Left lung (tissue), 10 donors: ENCODE data around the gene DUS3L. TPM values are rescaled to one million over a fixed set of nuclear protein-coding genes. Genes with fewer than 3 reads are reported as not detected.

Experiments
- ATAC-seq: fragments of 200-7000 bp; cut with Tn5 transposase; one replicate; pipeline ENCODE4 v1.9.1; 2020; ENCODE audit warnings: moderate library complexity
- DNase-seq, 4 donors: peaks; one replicate each; pipeline ENCODE4 v3.0.0-alpha.2; 2013 to 2020
- H3K27ac ChIP-seq, 2 donors: fragments of 200-600 bp; sonication (generic) in 1 of 2; one replicate each; pipeline versions ENCODE4 v1.5.0 to v1.8.0; 2020 to 2021
- H3K27me3 ChIP-seq, 2 donors: fragments of 200-600 bp; sonication (generic) in 1 of 2; one replicate each; pipeline versions ENCODE4 v1.5.0 to v1.8.0; 2020 to 2021
- H3K36me3 ChIP-seq, 2 donors: fragments of 200-600 bp; sonication (generic) in 1 of 2; one replicate each; pipeline versions ENCODE4 v1.5.0 to v1.8.0; 2020 to 2021
- H3K4me1 ChIP-seq, 2 donors: fragments of 200-600 bp; one replicate each; pipeline ENCODE4 v1.8.0; 2021
- H3K4me3 ChIP-seq, 2 donors: fragments of 200-600 bp; sonication (generic) in 1 of 2; one replicate each; pipeline versions ENCODE4 v1.5.0 to v1.8.0; 2020 to 2021; ENCODE audit warnings: mild to moderate bottlenecking in 1 of 2
- H3K9me3 ChIP-seq, 2 donors: fragments of 200-600 bp; sonication (generic) in 1 of 2; one replicate each; pipeline versions ENCODE4 v1.5.0 to v1.8.0; 2020 to 2021
- intact Hi-C, 2 donors: fragments of 100-400 bp; cut with DNase I; formaldehyde crosslinking; loops; one replicate each; pipeline versions ENCODE4 v1.11.2 to v1.14.2; 2022
- polyA plus RNA-seq, 6 donors: library from polyadenylated mRNA; unstranded; fragments of 120-200 nt; gene quantifications; one replicate each; pipeline ENCODE4 v1.2.1, GENCODE V29; 2013; ENCODE audit not compliant: insufficient read length in 6 of 6
- total RNA-seq, 2 donors: library from RNA; stranded (reverse); fragmentation: NEBNext Ultra II Directional; extraction: Animal tissue kit (Norgen Biotek cat#: 25700); gene quantifications; one replicate each; pipeline ENCODE4 v1.2.1, GENCODE V29; 2021
- TF ChIP-seq, protein P1 (sequence below), 2 donors: fragments of 200-600 bp; sonication (generic) in 1 of 2; IDR thresholded peaks; one replicate each; pipeline versions ENCODE4 v1.5.0 to v1.8.0; 2021; ENCODE audit warnings: antibody characterized with exemption in 2 of 2
- donor health status: DM: no; HTN: yes; CAD: no.
- donor health status: DM: no; HTN: no; CAD: no.

The DUS3L gene
- total and polyA plus RNA-seq, 8 donors: 15.8 to 38.4 (median 24.9) TPM

DNA sequence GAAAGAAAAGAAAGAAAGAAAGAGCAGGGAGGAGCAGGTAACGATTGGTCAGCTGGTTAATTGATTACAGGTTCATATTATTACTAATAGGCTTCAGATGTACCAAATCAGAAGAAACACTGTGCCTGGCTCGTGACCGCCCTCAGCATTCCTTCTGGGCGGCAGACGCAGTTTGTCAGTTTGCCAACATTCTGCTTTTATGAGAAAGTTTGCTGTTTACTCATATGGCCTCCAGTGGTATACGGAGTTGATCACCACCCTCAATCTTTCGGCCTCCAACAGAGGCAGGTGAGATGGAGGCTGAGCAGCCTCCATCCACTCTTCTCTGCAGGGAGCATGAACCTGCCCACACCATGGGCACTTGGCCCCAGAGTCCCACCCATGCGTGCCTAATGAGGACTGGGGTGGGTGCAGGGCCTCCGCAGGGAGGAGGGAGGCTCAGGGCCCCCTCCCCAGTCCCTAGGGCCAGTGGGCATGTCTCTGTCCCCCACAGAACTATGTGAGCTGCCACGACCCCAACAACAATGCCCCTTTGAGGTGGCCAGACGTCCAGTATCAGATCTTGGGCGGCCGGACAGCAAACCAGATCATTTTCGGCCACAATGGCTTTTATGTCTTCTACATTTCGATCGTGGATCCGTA lies 15.2 kb downstream of the DUS3L start:
- TF ChIP-seq, protein P1, sequence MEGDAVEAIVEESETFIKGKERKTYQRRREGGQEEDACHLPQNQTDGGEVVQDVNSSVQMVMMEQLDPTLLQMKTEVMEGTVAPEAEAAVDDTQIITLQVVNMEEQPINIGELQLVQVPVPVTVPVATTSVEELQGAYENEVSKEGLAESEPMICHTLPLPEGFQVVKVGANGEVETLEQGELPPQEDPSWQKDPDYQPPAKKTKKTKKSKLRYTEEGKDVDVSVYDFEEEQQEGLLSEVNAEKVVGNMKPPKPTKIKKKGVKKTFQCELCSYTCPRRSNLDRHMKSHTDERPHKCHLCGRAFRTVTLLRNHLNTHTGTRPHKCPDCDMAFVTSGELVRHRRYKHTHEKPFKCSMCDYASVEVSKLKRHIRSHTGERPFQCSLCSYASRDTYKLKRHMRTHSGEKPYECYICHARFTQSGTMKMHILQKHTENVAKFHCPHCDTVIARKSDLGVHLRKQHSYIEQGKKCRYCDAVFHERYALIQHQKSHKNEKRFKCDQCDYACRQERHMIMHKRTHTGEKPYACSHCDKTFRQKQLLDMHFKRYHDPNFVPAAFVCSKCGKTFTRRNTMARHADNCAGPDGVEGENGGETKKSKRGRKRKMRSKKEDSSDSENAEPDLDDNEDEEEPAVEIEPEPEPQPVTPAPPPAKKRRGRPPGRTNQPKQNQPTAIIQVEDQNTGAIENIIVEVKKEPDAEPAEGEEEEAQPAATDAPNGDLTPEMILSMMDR (IDR thresholded peaks at IDR 0.05): no peak
- no peaks in the 10 kb centered on the region for H3K4me1 ChIP-seq
- ATAC-seq (no peak), DNase-seq (no peak)
- intact Hi-C loops: no loop called here
- H3K27ac ChIP-seq: no peak overlapping the region
- peaks cover 0 to 12% of the 10 kb centered on the region in 2 donors for H3K27me3 ChIP-seq
- no peaks in the 10 kb centered on the region for H3K36me3 ChIP-seq
- no peak overlapping the region for H3K4me3 ChIP-seq
- H3K9me3 ChIP-seq: no peaks in the 10 kb centered on the region

DNA sequence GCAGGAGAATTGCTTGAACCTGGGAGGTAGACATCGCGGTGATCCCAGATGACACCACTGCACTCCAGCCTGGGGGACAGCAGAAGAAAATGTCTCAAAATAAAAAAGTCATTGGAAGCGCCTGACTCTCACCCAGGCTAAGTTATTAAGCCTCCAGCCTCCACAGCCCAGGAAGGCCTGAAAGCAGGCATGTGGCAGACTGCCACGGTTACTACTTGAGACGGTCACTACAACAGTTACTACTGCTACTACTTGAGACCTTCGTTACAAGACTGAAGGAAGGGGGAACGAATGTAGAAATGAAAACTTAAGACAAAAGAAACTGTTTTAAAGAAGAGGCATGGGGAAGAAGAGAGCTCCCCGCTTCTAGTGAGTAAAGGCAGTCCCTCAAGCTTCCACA lies 16.0 kb downstream of the DUS3L start:
- TF ChIP-seq, protein P1 (IDR thresholded peaks at IDR 0.05): no peak
- no peak overlapping the region for H3K27ac ChIP-seq
- H3K27me3 ChIP-seq: peaks cover 0 to 12% of the 10 kb centered on the region in 2 donors
- no peaks in the 10 kb centered on the region for H3K36me3 ChIP-seq
- ATAC-seq (peak; percentile 80), DNase-seq (peak in 1 of 4 donors; percentile 45)
- H3K4me3 ChIP-seq: no peak overlapping the region
- intact Hi-C loops: no loop called here
- H3K9me3 ChIP-seq: no peaks in the 10 kb centered on the region
- no peaks in the 10 kb centered on the region for H3K4me1 ChIP-seq

DNA sequence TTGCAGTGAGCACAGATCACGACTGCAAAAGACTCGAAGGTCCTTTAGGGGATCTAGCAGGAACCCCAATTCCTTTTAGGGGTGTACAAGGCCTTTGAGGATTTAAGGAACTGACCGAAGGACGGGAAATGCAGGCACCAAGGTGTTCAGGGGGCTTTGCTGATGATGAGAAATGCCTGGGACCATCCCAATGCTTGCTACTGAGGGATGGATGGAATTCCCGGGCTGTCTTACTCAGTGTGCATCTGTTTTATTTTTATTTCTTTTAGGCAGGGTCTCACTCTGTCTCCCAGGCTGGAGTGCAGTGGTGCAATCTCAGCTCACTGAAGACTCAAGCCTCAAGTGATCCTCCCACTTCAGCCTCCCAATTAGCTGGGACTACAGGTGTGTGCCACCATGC lies 17.7 kb downstream of the DUS3L start:
- intact Hi-C loops: no loop called here
- TF ChIP-seq, protein P1 (IDR thresholded peaks at IDR 0.05): no peak
- DNase-seq (no peak), ATAC-seq (no peak)
- Histone ChIP-seq H3K27ac (no peak overlapping the region), H3K36me3 (no peaks in the 10 kb centered on the region), H3K27me3 (peaks cover 0 to 12% of the 10 kb centered on the region in 2 donors), H3K4me1 (no peaks in the 10 kb centered on the region), H3K9me3 (no peaks in the 10 kb centered on the region), H3K4me3 (no peak overlapping the region)

DNA sequence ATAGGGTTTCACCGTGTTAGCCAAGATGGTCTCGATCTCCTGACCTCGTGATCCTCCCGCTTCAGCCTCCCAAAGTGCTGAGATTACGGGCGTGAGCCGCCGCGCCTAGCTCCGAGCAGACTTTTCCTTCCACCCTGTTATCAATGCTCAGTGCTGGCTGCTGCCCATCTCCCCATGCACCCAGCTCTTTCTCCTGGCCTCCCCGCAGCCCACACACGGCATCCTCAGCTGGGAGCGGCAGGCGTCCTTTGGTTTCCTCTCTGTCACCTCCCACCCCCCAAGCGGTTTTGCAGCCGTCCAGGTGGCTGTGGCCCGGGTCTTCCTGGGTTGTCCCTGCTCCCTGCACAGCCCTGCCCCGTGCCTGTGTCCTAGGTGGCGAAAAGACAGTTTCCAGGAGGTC lies 18.5 kb downstream of the DUS3L start:
- intact Hi-C loops: no loop called here
- TF ChIP-seq, protein P1 (IDR thresholded peaks at IDR 0.05): no peak
- Histone ChIP-seq H3K36me3 (no peaks in the 10 kb centered on the region), H3K27ac (no peak overlapping the region), H3K27me3 (peaks cover 0 to 12% of the 10 kb centered on the region in 2 donors), H3K4me1 (no peaks in the 10 kb centered on the region), H3K4me3 (no peak overlapping the region), H3K9me3 (no peaks in the 10 kb centered on the region)
- DNase-seq (no peak), ATAC-seq (no peak)

DNA sequence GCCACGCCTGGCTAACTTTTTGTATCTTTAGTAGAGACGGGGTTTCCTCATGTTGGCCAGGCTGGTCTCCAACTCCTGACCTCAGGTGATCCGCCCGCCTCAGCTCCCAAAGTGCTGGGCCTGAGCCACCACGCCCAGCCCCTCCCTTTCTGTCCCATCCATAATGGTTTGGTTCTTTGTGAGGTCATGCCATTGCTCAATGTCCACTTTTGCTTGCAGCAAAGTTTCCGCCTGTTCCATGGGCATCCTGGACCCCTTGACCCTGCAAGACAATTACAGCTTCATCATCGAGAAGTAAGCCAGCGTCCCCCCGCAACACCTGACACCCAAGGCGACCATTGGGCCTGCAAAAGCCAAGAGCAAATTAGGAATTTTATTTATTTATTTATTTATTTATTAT lies 23.0 kb downstream of the DUS3L start:
- Histone ChIP-seq H3K9me3 (no peaks in the 10 kb centered on the region), H3K4me3 (no peak overlapping the region), H3K27ac (no peak overlapping the region), H3K4me1 (no peaks in the 10 kb centered on the region), H3K36me3 (no peaks in the 10 kb centered on the region), H3K27me3 (peaks cover 0 to 6% of the 10 kb centered on the region in 2 donors)
- TF ChIP-seq, protein P1 (IDR thresholded peaks at IDR 0.05): no peak
- DNase-seq: no peak
- intact Hi-C loops: no loop called here
- ATAC-seq: no peak
